Hematopoietic multipotent progenitor cell (in vitro differentiated cells): Measurements from ENCODE around the gene MOV10. TPM values are rescaled to one million over a fixed set of nuclear protein-coding genes. Genes with fewer than 3 reads are reported as not detected.
A peak's percentile ranks its signal among the peaks of the same experiment; 100 is the strongest.

Source experiments
- DNase-seq, 3 donors: peaks; one replicate each; pipeline ENCODE4 v3.0.0-alpha.2; 2011 to 2015; ENCODE audit warnings: low read depth in 2 of 3, low spot score in 2 of 3
- total RNA-seq: library from RNA; depleted of rRNA; stranded (reverse); fragments of >200 nt; gene quantifications from one replicate; pipeline ENCODE4 v1.2.3, GENCODE V29; 2012

MOV10 gene
- total RNA-seq, 1 donor, result 70.8 TPM

- peak; percentile 7 to 53 (median 42) for DNase-seq
Measured at GRCh38 chr1:112673592-112674439, 643 bp upstream of the MOV10 start.

DNA sequence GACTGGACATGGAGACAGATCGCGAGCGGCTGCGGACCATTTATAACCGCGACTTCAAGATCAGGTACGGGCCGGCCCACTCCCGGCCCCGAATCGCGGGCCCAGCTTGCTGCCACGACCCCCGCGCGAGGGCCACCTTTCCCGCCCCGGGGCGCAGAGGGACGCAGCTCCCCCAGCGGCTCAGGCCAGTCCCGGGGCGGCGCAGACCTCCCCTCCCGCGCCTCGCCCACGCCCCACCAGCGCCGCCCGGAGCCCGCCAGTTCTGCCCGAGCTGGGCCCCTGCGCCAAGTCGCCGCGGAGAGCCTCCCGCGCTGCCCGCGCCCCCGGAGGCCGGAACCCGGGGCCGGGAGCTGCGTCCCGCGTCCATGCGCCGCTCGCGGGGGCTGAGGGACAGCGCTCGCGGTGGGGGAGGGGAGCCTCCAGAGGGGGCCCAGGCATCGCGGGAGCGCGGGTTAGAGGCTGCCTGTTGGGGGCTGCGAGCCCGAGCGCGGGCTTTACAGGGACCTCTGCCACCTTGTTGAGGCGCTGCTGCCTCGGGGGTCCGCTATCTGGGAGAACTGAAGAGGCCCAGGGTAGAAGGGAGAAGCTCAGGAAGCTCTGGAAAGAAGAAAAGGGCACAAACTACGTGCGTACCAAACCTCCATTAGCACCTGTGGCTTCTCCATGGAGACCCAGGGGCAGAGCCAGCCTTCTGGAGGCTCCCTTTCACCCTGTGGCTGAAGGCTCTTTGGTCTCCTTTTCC, 698 bp downstream of the MOV10 start:
- peak; percentile 25 to 50 (median 35) for DNase-seq

DNA sequence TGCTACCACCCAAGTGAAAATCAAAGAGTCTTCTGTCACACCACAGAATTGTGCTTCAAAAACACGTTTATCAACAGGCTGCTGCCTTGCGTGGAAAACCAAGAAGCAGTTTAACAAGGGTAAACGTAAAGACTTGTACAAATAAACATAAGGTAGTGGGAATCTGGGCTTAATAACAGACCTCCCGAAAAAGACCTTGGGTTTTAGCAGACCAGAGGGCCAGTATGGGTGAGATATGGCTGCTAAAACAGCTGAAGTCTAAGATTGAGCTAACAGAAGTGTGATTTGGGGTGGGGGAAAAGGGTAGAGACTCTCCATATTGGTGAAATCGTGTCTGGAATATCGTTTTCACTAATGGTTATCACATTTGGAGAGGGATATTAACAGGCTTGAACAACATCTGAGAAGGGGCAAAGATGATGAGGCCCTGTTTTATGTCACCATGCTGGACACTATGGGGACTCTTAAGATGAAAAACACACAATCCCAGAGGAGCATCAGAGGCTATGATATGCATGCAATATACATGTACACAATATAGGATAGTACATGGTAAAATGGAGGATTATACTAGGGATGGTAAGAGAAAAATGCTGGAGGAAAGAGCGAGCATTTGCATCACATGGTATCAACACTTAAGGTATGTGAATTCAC, 1.4 kb downstream of the MOV10 start:
- DNase-seq, result no peak

GRCh38 chr1:112676543-112676942, 2.1 kb downstream of the MOV10 start:
- peak in 1 of 3 donors; percentile 13 for DNase-seq

- no peak for DNase-seq
Measured at GRCh38 chr1:112677501-112677900, 3.0 kb downstream of the MOV10 start.

DNA sequence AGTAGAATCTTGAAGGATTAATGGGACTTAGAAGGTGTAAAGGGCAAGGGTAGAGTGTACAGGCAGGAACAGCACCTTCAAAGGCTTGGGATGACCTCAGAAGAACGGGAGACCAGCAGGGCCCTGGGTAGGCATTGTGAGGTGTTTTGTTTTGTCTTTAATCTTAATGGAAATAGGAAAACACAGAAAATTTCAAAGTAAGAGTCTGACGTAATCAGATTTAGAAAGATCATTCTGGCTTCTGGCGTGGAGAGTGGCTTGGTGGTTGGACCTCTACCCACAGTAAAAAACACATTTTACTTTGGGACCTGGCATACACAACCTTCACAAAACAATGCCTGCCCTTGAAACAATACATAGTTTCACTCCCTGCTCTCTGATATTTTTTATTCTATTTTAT, 4.1 kb downstream of the MOV10 start:
- DNase-seq, result no peak

GRCh38 chr1:112685913-112686312, 11.5 kb downstream of the MOV10 start:
- DNase-seq, result no peak

DNA sequence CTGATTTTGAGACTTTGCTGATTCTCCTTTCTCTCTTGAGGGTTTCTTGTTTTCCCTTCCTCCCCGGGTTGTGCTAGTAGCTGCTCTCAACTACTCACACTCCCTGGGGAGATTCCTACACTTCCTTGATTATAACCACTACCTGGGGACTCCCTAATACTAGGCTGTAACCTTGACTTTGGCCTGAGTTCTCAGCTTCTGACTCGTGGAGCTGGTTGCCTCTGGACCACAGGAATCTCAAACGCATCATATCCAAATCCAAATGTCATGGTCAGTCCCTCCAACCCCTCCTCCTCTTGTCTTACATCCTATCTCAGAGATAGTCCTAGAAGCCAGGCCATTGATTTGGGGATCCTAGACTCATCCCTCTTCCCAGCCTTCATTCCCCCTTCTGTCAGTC, 12.0 kb downstream of the MOV10 start:
- no peak for DNase-seq

DNA sequence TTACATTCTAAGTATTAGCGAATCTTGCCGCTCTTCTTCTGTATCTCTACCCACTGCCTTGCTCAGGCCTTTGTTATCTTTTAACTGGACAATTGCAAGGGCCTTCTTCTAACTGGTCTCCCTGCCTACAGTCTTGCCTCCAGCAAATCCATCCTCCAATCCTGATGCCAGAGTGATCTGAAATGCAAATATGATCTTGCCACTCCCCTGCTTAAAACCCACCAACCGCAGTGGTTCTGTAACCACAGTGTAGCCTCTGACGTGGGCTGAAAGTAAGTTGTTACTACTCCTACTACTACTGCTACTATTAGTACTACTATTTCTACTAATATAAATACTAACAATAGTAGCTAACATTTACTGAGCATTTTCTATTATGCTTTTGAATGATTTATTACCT, 12.4 kb downstream of the MOV10 start:
- no peak for DNase-seq

DNA sequence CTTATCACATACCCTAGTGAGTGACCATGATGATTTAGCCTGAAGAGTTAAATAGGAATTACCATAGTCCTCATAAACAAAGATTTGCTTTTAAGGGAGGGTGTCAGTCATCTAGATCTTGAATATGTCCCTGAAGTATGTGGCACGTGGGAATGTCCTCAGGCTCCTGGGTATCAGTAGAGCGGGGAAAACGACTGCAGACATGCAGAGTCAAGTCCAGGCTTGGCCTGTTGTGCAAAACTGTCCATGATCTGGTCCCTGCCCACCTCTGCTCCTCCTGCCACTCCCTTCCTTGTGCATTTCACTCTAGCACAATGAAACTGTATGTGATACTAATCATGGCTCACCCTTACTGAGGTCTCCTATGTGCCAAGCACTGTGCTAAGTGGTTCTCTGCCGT, 12.9 kb downstream of the MOV10 start:
- DNase-seq, result no peak

GRCh38 chr1:112687785-112688496, 13.5 kb downstream of the MOV10 start:
- no peak for DNase-seq

- DNase-seq, result no peak
Measured at GRCh38 chr1:112688781-112689193, 14.3 kb downstream of the MOV10 start.

- no peak for DNase-seq
Measured at GRCh38 chr1:112689196-112689841, 14.9 kb downstream of the MOV10 start.

- DNase-seq, result no peak
Measured at GRCh38 chr1:112689842-112690237, 15.4 kb downstream of the MOV10 start.

- no peak for DNase-seq
Measured at GRCh38 chr1:112692681-112693080, 18.2 kb downstream of the MOV10 start.

GRCh38 chr1:112693821-112694220, 19.4 kb downstream of the MOV10 start:
- DNase-seq, result no peak

DNA sequence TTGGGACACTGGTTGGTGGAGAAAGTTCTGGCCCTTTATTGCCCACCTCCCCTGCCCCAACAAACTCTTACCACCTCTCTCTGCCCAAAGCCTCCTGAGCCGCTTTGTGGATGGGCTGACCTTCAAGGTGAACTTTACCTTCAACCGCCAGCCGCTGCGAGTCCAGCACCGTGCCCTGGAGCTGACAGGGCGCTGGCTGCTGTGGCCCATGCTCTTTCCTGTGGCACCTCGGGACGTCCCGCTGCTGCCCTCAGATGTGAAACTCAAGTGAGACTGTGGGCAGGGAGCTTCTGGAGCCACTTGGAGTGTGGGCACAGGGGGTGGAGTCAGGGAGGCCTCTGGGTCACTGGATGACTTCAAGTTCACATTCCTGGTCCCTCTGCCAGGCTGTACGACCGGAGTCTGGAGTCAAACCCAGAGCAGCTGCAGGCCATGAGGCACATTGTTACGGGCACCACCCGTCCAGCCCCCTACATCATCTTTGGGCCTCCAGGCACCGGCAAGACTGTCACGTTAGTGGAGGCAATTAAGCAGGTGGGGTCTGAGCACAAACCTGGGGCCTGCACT, 20.0 kb downstream of the MOV10 start:
- no peak for DNase-seq

- DNase-seq, result no peak
Measured at GRCh38 chr1:112695276-112695675, 20.8 kb downstream of the MOV10 start.

DNA sequence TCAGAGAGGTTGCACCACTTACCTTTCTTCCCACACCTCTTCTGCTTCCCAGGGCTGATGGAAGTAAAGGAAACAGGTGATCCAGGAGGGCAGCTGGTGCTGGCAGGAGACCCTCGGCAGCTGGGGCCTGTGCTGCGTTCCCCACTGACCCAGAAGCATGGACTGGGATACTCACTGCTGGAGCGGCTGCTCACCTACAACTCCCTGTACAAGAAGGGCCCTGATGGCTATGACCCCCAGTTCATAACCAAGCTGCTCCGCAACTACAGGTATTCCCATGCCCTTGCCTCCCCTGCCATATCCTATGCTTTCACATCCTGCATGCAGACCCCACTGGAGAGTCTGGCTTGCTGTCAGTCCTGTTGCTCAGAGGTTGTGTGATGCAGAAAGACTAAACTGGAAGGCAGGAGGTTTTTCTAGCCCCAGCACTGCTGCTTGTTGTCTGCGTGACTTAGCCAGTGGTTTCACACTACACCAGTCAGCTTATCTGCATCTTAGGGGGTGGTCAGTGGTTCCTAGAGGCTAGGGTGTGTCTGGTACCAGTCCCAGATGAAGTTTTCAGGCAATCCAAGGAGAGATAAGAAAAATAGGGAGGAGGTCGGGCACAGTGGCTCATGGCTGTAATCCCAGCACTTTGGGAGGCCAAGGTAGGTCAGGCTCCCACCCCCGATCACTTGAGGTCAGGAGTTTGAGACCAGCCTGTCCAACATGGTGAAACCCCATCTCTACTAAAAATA, 22.3 kb downstream of the MOV10 start:
- DNase-seq, result no peak
